Esophagus squamous epithelium (tissue), 4 donors: ENCODE data around the gene TIMM21.

Experiments used
- POLR2A ChIP-seq, 4 donors: fragments of 450-650 bp; IDR thresholded peaks; one replicate each; pipeline ENCODE4 v1.6.1; 2017; ENCODE audit warnings: antibody characterized with exemption in 4 of 4, mild to moderate bottlenecking in 4 of 4, moderate library complexity in 3 of 4
- TF ChIP-seq, protein P1 (sequence below), 6 experiments: fragments of 450-650 bp in 4 of 6; fragments of 200-600 bp in 2 of 6; sonication (generic) in 2 of 6; IDR thresholded peaks; one replicate each; pipeline ENCODE4 v1.5.1; 2016 to 2019; ENCODE audit warnings: antibody characterized with exemption in 6 of 6, mild to moderate bottlenecking in 4 of 6, moderate library complexity in 4 of 6

DNA sequence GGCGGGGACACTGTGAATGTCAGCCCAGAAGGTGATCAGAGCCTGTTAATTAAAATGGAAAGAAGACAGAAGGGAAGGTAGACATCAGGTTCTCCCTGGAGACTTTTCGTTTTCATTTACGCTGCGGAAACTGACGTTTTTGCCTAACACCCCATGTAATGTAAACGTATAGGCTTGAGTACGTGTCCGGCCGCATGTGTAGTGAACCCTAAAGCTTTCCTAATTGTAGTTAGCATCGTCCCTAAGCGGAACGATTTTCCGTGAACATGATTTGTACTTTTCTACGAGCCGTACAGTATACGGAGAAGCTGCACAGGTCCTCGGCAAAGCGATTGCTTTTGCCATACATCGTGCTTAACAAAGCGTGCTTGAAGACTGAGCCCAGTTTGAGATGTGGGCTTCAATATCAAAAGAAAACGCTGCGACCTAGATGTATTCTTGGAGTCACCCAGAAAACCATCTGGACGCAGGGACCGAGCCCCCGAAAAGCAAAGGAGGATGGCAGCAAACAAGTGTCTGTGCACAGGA is 284 bp downstream of the TIMM21 start:
- no peak for TF ChIP-seq POLR2A (IDR thresholded peaks at IDR 0.05)
- TF ChIP-seq, protein P1, sequence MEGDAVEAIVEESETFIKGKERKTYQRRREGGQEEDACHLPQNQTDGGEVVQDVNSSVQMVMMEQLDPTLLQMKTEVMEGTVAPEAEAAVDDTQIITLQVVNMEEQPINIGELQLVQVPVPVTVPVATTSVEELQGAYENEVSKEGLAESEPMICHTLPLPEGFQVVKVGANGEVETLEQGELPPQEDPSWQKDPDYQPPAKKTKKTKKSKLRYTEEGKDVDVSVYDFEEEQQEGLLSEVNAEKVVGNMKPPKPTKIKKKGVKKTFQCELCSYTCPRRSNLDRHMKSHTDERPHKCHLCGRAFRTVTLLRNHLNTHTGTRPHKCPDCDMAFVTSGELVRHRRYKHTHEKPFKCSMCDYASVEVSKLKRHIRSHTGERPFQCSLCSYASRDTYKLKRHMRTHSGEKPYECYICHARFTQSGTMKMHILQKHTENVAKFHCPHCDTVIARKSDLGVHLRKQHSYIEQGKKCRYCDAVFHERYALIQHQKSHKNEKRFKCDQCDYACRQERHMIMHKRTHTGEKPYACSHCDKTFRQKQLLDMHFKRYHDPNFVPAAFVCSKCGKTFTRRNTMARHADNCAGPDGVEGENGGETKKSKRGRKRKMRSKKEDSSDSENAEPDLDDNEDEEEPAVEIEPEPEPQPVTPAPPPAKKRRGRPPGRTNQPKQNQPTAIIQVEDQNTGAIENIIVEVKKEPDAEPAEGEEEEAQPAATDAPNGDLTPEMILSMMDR (IDR thresholded peaks at IDR 0.05), result no peak
